Right lobe of liver (tissue), 4 donors: Measurements from ENCODE around the gene SYNJ2.

ENCODE experiments used
- CTCF ChIP-seq, 4 donors: fragments of 200-600 bp in 3 of 4; fragments of 450-650 bp in 1 of 4; IDR thresholded peaks; one replicate each; pipeline versions ENCODE4 v1.5.1 to v1.8.0; 2016 to 2022; ENCODE audit warnings: antibody characterized with exemption in 4 of 4, mild to moderate bottlenecking in 2 of 4
- POLR2A ChIP-seq: fragments of 450-650 bp; IDR thresholded peaks from one replicate; pipeline ENCODE4 v1.6.1; 2017; ENCODE audit warnings: antibody characterized with exemption, mild to moderate bottlenecking
- donor health status: DM: no; HTN: no; CAD: no.
- donor health status: DM: no; HTN: no; CAD: no.
- donor health status: DM: no; HTN: yes; CAD: no.

GRCh38 chr6:157981395-157982101 is at the start of gene SYNJ2:
- TF ChIP-seq POLR2A (peak; percentile 62), CTCF (IDR thresholded peaks at IDR 0.05) (peak; percentile 49 to 66 (median 57))
